T-helper 17 cell (primary cell): ENCODE measurements around the gene ALPP. TPM values are rescaled to one million over a fixed set of nuclear protein-coding genes. Genes with fewer than 3 reads are reported as not detected.
A peak's percentile ranks its signal among the peaks of the same experiment; 100 is the strongest.
"Not testable (repeated sequence)": the region's sequence is repeated elsewhere in the genome, so short reads cannot be mapped to it uniquely, and the experiment has no call there.

Experiments
- ATAC-seq: fragments of 150-1000 bp; cut with Tn5 transposase; 2 replicates; pipeline ENCODE4 v1.10.0; 2021; ENCODE audit warnings: mild to moderate bottlenecking, moderate library complexity
- DNase-seq, 3 donors: peaks; one replicate each; pipeline versions ENCODE4 v3.0.0 to v3.0.0-alpha.2; 2020 to 2021
- H3K9me3 ChIP-seq: one replicate; pipeline ENCODE4 v1.7.0; 2013; ENCODE audit warnings: low read length, mild to moderate bottlenecking; ENCODE audit not compliant: control insufficient read depth, poor library complexity, severe bottlenecking
- H3K27ac Mint-ChIP-seq: one replicate; pipeline ENCODE4 v1.8.0; 2022; ENCODE audit warnings: mild to moderate bottlenecking, moderate library complexity, mixed read lengths
- H3K27me3 Mint-ChIP-seq: one replicate; pipeline ENCODE4 v1.8.0; 2022; ENCODE audit warnings: mixed read lengths
- H3K36me3 Mint-ChIP-seq: one replicate; pipeline ENCODE4 v1.8.0; 2022; ENCODE audit warnings: low read depth, mixed read lengths
- H3K4me1 Mint-ChIP-seq: one replicate; pipeline ENCODE4 v1.8.0; 2022; ENCODE audit warnings: mild to moderate bottlenecking, mixed read lengths
- H3K4me3 Mint-ChIP-seq: one replicate; pipeline ENCODE4 v1.8.0; 2022; ENCODE audit warnings: mild to moderate bottlenecking, moderate library complexity, mixed read lengths
- total RNA-seq, 4 donors: library from RNA in 2 of 4; stranded (reverse) in 2 of 4; gene quantifications; one replicate each; pipeline ENCODE4 v1.2.3 and lab custom pipeline; 2022 to 2026

ALPP gene
- total RNA-seq, 2 donors from 2014 or later = 0.29 to 0.45 TPM

DNA sequence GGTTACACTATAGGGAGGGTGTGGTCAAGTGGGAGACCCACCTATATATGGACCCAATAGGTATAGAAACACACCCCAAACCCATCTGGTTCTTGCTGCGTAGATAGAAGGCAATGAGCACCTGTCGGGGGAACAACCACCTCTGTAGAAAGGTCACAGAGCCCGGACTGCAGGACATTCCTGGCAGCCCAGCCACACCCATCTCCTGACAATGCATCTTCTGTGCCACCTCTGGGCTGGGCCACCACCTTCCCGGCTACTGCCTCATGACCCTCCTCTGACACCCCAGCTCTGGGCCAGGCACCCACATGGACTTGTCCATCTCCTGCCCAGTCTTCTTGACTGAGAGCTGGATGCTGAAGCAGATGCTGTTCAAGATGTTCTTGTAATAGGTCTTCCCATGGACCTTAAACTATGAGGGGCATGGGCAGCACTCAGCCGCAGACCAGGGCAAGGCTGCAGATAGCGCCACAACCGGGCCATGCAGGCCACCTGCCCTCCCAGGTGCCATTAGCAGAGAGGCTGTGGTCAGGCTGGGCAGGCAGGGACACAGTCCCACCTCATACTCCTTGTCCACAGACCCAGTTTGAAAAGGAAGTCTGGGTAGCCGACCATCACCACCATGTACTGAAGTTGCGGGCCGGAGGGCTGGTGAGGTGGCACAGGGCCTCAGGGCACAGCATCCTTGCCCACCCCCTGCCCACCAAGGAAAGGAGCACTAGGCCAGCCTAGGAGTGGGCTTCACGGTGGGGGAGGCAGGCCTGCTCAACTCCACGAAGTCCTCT, 37.4 kb downstream of the ALPP start:
- H3K4me1 Mint-ChIP-seq = peaks cover 8% of the 10 kb centered on the region
- no peaks in the 10 kb centered on the region for H3K36me3 Mint-ChIP-seq
- ATAC-seq = no peak
- peaks cover 59% of the 10 kb centered on the region for H3K27me3 Mint-ChIP-seq
- H3K27ac Mint-ChIP-seq = no peak overlapping the region
- no peak for DNase-seq
- H3K9me3 ChIP-seq = no peaks in the 10 kb centered on the region
- H3K4me3 Mint-ChIP-seq = no peak overlapping the region

DNA sequence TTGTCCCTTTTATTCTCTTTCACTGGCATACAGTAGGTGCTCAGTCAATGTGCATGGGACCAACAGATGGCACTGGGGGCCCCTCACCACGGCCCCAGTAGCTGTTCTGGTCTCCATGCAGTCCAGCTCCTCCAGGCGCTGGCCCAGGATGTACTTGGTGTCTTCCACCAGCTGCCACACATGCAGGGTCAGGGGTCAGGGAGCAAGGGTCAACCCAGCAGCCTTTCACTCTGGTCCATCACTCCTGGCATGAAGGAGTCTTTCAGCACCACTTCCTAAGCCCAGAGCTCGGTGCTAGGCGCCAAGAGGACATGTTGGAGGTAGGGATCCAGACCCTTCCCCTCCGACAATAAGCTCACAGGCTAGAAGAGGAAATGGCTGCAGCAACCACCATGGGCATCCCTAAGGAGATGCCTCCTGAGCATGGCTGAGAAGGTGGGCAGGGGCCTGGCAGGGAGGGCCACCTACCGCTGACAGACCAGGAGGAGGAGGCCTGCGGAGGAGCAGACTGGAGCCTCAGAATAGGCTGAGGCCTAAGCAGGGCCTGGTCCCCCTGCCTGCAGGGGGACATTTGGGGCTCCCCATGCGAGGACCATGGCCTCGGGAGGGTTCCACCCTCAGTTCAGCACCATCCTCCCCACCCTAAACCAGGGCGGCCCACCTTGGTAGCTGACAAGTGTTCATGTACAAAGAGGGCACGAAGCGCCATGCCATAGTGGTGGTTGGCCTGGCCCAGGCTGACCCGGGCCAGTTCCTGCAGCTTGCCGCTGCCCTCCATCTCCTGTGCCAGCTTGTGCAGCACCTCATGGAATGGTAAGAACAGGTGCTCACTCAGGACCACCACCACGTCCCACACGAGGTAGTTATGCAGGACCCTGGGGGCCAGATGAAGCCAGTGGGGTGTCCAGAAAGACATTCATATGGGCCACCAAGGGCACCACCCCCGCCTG, 38.2 kb downstream of the ALPP start:
- Mint-ChIP-seq H3K27me3 (peaks cover 59% of the 10 kb centered on the region), H3K27ac (no peak overlapping the region), H3K36me3 (no peaks in the 10 kb centered on the region), H3K4me3 (no peak overlapping the region), H3K4me1 (peaks cover 9% of the 10 kb centered on the region)
- DNase-seq = no peak
- ATAC-seq = no peak
- H3K9me3 ChIP-seq = no peaks in the 10 kb centered on the region

DNA sequence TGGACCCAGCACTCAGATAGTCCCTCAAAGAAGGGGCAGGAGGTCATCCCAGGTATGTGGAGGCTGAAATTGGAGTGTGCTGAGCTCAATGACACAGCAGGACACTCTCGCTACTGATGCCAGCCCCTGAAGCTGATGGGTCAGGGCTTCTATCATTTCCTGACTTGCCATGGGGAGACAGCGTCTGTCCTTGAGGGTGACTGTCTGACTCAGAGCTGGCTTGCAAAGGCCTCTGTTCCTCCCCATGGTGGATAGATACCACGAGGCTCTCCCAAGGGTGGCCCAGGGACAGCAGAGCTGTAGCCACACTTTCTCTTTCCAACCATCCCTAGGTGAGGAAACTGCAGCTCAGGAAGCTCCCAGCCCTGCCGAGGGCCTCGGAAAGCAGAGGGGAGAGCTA, 38.9 kb downstream of the ALPP start:
- H3K9me3 ChIP-seq = no peaks in the 10 kb centered on the region
- Mint-ChIP-seq H3K27me3 (peaks cover 61% of the 10 kb centered on the region), H3K27ac (no peak overlapping the region), H3K36me3 (no peaks in the 10 kb centered on the region), H3K4me1 (peaks cover 10% of the 10 kb centered on the region), H3K4me3 (no peak overlapping the region)
- DNase-seq = no peak
- ATAC-seq = no peak

DNA sequence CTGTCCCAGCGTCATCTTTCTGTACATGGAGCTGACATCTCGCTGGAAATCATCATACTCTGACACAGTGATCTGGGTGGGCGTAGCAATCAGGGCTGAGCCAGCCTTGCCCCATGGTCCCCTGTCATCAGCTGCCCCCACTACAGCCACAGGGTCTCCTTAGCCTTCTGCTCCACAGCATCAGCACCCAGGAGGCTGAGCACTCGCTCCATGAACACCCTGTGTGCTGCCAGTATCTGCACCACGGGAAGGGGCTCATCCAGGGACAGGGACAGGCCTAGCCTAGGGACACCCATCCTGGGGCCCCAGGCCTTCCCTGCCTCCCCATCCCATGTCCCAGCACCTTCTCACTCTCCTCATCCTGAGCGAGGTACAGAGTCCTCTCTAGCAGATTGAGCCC, 39.5 kb downstream of the ALPP start:
- ATAC-seq (no peak), DNase-seq (no peak)
- H3K27ac Mint-ChIP-seq = no peak overlapping the region
- peaks cover 3% of the 10 kb centered on the region for H3K36me3 Mint-ChIP-seq
- H3K27me3 Mint-ChIP-seq = peaks cover 55% of the 10 kb centered on the region
- H3K9me3 ChIP-seq = no peaks in the 10 kb centered on the region
- H3K4me1 Mint-ChIP-seq = peaks cover 10% of the 10 kb centered on the region
- H3K4me3 Mint-ChIP-seq = no peak overlapping the region

DNA sequence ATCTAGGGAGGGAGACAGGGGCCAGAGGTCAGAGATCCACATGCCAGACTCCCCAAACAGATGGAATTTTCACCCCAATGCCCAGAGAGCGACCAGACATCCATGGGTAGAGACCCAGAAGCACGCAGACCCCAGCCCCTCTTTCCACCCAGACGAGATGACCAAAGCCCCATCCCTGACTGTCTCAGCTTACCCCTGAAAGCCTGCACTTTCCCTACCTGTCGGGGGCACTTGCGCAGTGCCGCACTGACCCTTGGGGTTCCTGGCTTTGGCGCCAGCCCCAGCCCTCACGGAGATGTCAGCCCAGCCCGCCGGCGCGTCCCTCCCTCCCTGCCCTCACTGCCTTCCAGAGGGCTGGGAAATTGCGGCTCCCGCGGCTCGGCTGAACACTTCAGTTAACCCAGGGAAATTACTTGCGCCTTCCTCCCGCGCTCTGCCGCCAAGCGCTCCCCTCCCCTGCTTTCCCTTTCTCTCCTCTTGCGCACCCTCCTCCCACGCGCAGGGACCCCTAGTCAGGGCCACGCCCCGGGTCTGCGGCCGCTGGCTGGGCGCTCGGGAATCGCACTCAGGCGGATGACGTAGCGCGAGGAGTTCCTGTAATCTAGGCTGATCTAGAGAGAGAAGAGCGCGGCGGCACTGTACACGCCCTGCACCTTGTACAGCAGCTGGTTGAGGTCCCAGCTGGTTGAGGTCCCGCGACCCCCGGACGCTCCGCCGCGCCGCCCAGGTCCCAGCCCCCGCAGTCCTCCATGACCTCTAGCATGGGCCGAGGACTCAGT, 40.1 kb downstream of the ALPP start:
- DNase-seq (no peak), ATAC-seq (no peak)
- Mint-ChIP-seq H3K36me3 (peaks cover 3% of the 10 kb centered on the region), H3K4me3 (peak overlapping the region; percentile 78), H3K27me3 (peaks cover 50% of the 10 kb centered on the region), H3K27ac (no peak overlapping the region), H3K4me1 (peaks cover 7% of the 10 kb centered on the region)
- H3K9me3 ChIP-seq = no peaks in the 10 kb centered on the region

DNA sequence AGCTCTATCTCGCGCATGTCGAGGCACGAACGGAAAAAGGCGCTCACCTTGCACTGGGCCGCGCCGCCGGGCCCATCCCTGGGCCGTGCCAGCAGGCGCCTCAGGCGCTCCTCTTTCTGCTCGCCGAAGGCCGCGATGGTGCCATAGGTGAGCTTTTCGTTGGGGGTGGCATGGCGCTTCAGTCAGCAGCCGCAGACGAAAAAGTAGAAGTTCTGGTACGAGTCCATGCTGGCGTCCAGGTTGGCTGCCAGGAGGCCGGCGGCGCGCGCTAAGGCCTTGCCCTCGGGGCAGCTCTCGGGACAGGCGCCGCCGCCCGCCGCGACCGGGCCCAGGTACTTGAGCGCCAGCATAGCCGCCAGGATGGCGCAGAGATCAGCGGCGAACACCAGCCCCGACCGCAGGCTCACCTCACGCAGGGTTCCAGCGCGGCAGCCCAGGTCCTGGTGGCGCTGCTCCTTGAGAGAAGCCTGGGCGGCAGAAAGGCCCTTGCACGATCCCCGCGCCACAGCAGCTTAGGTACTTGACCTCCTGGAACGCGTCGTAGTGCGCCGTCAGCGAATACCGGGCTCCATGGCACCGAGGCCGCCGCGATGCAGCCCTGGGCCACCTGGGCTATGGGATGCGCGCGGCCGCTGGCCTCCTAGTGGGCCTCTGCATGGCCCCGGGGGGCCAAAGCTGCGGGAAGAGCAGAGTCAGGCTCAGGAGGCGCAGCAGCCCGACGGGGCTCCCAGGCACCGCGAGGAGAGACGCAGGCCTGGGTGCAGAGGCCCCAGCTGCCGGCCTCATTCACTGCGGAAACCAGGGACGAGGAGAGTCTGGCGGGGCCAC, 40.9 kb downstream of the ALPP start:
- Mint-ChIP-seq H3K4me1 (peaks cover 7% of the 10 kb centered on the region), H3K27ac (no peak overlapping the region), H3K27me3 (peaks cover 51% of the 10 kb centered on the region), H3K4me3 (peak overlapping the region; percentile 78), H3K36me3 (peaks cover 3% of the 10 kb centered on the region)
- ATAC-seq (no peak), DNase-seq (no peak)
- no peaks in the 10 kb centered on the region for H3K9me3 ChIP-seq

DNA sequence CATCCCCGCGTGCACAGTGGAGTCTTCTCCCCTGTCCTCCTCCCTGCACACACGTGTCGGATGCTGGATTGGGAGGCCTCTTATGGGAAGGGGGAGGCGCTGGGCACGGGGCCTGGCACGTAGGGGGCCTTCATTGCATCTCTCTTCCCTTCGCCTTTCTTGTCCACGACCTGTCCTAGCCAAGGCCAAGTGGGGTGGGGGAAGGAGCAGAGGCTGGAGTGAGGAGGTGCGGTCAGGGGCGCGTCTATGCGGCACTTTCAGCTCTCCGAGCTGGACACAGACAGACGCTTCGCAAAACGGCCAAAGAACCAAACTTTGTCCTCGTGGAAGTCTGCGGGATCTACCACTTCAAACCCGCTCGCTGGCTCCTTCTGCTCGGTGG, 41.5 kb downstream of the ALPP start:
- H3K4me3 Mint-ChIP-seq = no peak overlapping the region
- H3K4me1 Mint-ChIP-seq = peaks cover 7% of the 10 kb centered on the region
- H3K36me3 Mint-ChIP-seq = peaks cover 3% of the 10 kb centered on the region

DNA sequence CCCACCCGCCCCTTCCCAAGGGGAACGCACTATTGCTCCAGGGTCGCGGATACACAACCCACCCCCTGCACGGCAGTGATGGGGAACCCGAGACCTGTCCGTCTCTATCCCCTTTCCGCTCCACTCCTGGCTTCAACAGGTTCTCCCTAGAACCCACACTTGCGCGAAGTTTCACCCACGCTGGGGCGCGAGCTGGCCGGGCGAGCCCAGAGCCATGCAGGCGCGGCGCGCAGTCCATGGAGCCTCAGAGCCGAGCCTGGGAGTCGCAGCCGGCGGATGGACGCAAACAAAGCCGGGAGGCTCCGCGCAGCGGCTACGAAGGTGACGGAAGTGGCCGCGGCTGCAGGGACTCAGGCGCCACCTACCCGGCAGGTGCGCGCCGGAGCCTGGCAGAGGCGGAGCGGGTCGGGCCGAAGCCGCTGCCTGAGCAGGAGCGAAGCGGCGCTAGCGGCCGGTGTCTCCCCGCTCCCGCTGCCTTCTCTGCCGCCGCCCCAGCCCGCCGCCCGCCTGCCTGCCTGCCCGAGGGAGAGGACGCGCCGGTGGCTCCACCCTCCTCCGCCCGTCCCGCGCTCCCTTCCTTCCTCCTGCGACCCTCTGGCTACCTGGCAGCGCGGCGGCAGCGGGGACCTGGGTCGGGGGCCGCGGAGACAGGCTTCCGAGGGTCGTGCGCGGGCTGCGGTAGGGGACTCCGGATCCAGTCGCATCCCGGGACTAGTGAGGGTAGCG, 42.1 kb downstream of the ALPP start:
- ATAC-seq = peak; percentile 58

More for the DNA sequence above, 41.5 kb downstream of the ALPP start:
- ATAC-seq (no peak), DNase-seq (no peak)
- Mint-ChIP-seq H3K27ac (no peak overlapping the region), H3K27me3 (peaks cover 53% of the 10 kb centered on the region)
- no peaks in the 10 kb centered on the region for H3K9me3 ChIP-seq

DNA sequence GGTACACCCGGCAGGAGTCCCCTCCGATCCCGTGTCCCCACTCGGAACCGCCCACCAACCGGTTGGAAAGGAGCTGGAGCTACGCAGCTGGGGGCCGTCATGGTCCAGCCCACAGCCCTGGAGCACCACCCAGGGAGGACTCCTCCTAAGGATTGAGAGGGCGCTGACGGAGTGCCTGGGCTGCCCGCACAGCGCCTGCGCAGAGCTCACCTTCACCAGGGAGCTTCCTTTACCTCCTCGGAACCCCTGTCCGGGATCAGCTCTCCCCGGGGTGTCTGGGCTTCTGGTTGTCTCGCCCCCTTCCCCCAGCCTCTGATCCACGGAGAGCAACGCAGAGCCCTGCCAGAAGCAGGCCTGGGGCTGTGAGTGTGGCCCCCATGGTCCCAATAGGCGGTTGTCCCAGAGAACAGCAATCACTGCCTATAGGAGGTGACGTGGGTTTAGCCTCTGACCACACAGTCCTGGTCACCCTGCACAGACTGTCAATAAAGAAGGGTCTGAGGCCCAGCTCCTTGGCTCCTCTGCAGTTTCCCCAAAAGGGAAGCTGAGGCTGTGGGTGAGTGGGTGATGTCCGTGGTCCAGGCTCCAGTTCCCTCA, 42.7 kb downstream of the ALPP start:
- Mint-ChIP-seq H3K27ac (no peak overlapping the region), H3K4me1 (peaks cover 7% of the 10 kb centered on the region), H3K36me3 (peaks cover 3% of the 10 kb centered on the region), H3K27me3 (peaks cover 48% of the 10 kb centered on the region), H3K4me3 (peak overlapping the region; percentile 39)
- ATAC-seq (no peak), DNase-seq (no peak)
- no peaks in the 10 kb centered on the region for H3K9me3 ChIP-seq

More for the DNA sequence above, 42.1 kb downstream of the ALPP start:
- Mint-ChIP-seq H3K36me3 (peaks cover 3% of the 10 kb centered on the region), H3K4me1 (peaks cover 7% of the 10 kb centered on the region), H3K4me3 (peak overlapping the region; percentile 60), H3K27ac (no peak overlapping the region), H3K27me3 (peaks cover 55% of the 10 kb centered on the region)
- DNase-seq = no peak
- H3K9me3 ChIP-seq = no peaks in the 10 kb centered on the region

DNA sequence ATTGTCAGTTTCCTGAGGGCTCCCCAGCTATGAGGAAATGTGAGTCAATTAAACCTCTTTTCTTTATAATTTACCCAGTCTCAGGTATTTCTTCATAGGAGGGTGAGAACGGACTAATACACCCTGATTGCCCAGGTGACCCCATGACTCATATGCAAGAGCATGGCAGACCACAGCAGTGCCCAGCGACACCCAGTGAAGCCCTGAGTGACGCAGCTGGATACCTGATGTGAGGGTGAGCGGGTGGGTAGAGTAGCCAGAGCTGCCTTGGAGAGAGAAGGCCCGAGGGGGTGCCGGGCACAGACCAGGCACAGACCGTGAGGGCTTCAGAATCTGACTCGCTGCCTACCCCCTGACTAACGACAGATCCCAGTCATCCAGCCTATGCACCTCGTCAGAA, 43.5 kb downstream of the ALPP start:
- H3K4me3 Mint-ChIP-seq = peak overlapping the region; percentile 39
- H3K27ac Mint-ChIP-seq = no peak overlapping the region
- peaks cover 45% of the 10 kb centered on the region for H3K27me3 Mint-ChIP-seq
- peaks cover 7% of the 10 kb centered on the region for H3K4me1 Mint-ChIP-seq
- DNase-seq = no peak
- no peak for ATAC-seq
- peaks cover 3% of the 10 kb centered on the region for H3K36me3 Mint-ChIP-seq
- H3K9me3 ChIP-seq = no peaks in the 10 kb centered on the region

DNA sequence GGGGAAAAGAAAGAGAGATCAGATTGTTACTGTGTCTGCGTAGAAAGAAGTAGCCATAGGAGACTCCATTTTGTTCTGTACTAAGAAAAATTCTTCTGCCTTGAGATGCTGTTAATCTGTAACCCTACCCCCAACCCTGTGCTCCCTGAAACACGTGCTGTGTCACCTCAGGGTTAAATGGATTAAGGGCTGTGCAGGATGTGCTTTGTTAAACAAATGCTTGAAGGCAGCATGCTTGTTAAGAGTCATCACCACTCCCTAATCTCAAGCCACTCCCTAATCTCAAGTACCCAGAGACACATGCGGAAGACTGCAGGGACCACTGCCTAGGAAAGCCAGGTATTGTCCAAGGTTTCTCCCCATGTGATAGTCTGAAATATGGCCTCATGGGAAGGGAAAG, 44.4 kb downstream of the ALPP start:
- not testable (repeated sequence) for H3K36me3 Mint-ChIP-seq, H3K4me1 Mint-ChIP-seq, DNase-seq, ATAC-seq, H3K27ac Mint-ChIP-seq, H3K9me3 ChIP-seq, H3K4me3 Mint-ChIP-seq
- peaks cover 44% of the 10 kb centered on the region for H3K27me3 Mint-ChIP-seq
